Ishikawa (cell line): ENCODE data around the gene C13orf42.

Experiments
- CEBPB ChIP-seq: IDR thresholded peaks from 2 replicates; pipeline ENCODE4 v1.6.1; 2012
- CREB1 ChIP-seq: IDR thresholded peaks from 2 replicates; pipeline ENCODE4 v1.6.1; 2012; ENCODE audit warnings: low read depth
- EGR1 ChIP-seq: IDR thresholded peaks from 2 replicates; pipeline ENCODE4 v1.6.1; 2012
- EP300 ChIP-seq: IDR thresholded peaks from 2 replicates; pipeline ENCODE4 v1.6.1; 2012; ENCODE audit warnings: borderline replicate concordance
- FOXM1 ChIP-seq: IDR thresholded peaks from 2 replicates; pipeline ENCODE4 v1.6.1; 2012; ENCODE audit warnings: low read depth, borderline replicate concordance
- MAX ChIP-seq: IDR thresholded peaks from 2 replicates; pipeline ENCODE4 v1.6.1; 2012
- NFIC ChIP-seq: IDR thresholded peaks from 2 replicates; pipeline ENCODE4 v1.6.1; 2012
- RAD21 ChIP-seq: IDR thresholded peaks from 2 replicates; pipeline ENCODE4 v1.6.1; 2012; ENCODE audit warnings: low read depth
- TAF1 ChIP-seq: IDR thresholded peaks from 2 replicates; pipeline ENCODE4 v1.6.1; 2012; ENCODE audit warnings: low read depth, mild to moderate bottlenecking
- TCF12 ChIP-seq: IDR thresholded peaks from 2 replicates; pipeline ENCODE4 v1.6.1; 2012; ENCODE audit warnings: low read depth
- TEAD4 ChIP-seq: IDR thresholded peaks from 2 replicates; pipeline ENCODE4 v1.6.1; 2012
- YY1 ChIP-seq: IDR thresholded peaks from 2 replicates; pipeline ENCODE4 v1.6.1; 2012; ENCODE audit warnings: low read depth
- ZBTB7A ChIP-seq: IDR thresholded peaks from 2 replicates; pipeline ENCODE4 v1.6.1; 2012; ENCODE audit warnings: low read depth
- TF ChIP-seq, protein P1 (sequence below): IDR thresholded peaks from 2 replicates; pipeline ENCODE4 v1.6.1; 2012; ENCODE audit warnings: low read depth, mild to moderate bottlenecking
- TF ChIP-seq, protein P2 (sequence below): IDR thresholded peaks from 2 replicates; pipeline ENCODE4 v1.6.1; 2012

The C13orf42 gene

GRCh38 chr13:51050021-51050830, 60.8 kb downstream of the C13orf42 start:
- TF ChIP-seq, protein P1, sequence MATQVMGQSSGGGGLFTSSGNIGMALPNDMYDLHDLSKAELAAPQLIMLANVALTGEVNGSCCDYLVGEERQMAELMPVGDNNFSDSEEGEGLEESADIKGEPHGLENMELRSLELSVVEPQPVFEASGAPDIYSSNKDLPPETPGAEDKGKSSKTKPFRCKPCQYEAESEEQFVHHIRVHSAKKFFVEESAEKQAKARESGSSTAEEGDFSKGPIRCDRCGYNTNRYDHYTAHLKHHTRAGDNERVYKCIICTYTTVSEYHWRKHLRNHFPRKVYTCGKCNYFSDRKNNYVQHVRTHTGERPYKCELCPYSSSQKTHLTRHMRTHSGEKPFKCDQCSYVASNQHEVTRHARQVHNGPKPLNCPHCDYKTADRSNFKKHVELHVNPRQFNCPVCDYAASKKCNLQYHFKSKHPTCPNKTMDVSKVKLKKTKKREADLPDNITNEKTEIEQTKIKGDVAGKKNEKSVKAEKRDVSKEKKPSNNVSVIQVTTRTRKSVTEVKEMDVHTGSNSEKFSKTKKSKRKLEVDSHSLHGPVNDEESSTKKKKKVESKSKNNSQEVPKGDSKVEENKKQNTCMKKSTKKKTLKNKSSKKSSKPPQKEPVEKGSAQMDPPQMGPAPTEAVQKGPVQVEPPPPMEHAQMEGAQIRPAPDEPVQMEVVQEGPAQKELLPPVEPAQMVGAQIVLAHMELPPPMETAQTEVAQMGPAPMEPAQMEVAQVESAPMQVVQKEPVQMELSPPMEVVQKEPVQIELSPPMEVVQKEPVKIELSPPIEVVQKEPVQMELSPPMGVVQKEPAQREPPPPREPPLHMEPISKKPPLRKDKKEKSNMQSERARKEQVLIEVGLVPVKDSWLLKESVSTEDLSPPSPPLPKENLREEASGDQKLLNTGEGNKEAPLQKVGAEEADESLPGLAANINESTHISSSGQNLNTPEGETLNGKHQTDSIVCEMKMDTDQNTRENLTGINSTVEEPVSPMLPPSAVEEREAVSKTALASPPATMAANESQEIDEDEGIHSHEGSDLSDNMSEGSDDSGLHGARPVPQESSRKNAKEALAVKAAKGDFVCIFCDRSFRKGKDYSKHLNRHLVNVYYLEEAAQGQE: no peak
- TF ChIP-seq TCF12 (no peak), EP300 (no peak), NFIC (no peak), RAD21 (no peak), ZBTB7A (no peak), CEBPB (no peak), MAX (no peak), TEAD4 (no peak), TAF1 (no peak), EGR1 (no peak), FOXM1 (no peak)

DNA sequence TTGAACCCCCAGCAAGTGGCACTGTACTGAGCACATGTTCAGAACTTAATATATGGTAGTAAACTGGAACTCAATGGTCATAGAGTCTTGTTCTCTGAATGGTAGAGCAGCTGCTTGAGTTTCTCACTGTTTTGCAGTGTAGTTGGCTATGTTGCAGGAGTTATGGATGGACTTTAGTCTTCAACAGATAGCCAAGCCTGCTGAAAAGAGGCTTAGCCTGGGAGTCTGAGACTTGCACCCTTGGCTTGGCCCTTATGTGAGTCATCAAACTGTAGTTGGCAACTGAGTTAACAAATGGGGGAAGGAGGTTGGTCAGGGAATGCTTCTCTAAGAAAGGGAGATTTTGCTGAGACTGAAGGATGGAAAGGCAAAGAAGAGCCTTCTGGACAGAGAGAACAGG, 62.5 kb downstream of the C13orf42 start:
- TF ChIP-seq EP300 (no peak), TEAD4 (no peak), CEBPB (no peak), EGR1 (no peak), MAX (no peak), CREB1 (no peak), TAF1 (no peak), NFIC (no peak), YY1 (no peak), RAD21 (no peak), FOXM1 (no peak), ZBTB7A (no peak), TCF12 (no peak)
- TF ChIP-seq, protein P2, sequence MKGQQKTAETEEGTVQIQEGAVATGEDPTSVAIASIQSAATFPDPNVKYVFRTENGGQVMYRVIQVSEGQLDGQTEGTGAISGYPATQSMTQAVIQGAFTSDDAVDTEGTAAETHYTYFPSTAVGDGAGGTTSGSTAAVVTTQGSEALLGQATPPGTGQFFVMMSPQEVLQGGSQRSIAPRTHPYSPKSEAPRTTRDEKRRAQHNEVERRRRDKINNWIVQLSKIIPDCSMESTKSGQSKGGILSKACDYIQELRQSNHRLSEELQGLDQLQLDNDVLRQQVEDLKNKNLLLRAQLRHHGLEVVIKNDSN: no peak
- TF ChIP-seq, protein P1: no peak

- no peak for TF ChIP-seq EP300
- TF ChIP-seq MAX: no peak
- no peak for TF ChIP-seq TAF1
- TF ChIP-seq, protein P2: no peak
- no peak for TF ChIP-seq CEBPB
- TF ChIP-seq NFIC: no peak
- no peak for TF ChIP-seq CREB1
- TF ChIP-seq YY1: no peak
- TF ChIP-seq FOXM1: no peak
Measured at GRCh38 chr13:51048166-51048461, 63.0 kb downstream of the C13orf42 start.

DNA sequence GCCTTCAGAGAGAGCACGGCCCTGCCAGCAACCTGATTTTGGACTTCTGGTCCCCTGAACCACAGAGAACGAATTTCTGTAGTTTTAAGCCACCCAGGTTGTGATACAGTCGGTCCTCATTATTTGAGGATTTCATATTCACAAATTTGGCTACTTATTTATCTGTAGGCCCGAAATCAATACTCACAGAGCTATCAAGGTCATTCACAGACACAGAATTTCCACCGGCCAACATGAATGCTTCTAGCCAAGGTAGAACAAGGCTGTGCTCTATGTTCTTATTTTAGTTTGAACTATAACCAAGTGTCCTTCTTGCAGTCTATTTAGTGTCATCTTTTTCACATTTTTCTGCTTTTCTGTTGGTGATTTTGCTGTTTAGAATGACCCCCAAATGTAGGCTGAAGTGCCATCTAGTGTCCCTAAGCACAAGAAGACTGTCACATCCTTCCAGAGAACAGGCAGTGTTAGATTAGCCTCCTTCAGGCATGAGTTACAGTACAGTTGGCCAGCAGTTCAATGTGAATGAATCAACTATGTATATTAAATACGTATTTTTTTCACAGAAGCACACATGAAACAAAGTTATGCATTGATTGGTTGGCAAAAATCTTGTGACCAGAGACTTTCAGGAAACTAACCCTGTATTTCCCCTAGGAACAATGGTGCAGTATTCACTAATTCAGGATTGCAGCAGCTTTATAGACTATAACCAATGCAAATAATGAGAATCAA, 63.5 kb downstream of the C13orf42 start:
- TF ChIP-seq EGR1 (no peak), RAD21 (no peak), TCF12 (no peak), ZBTB7A (no peak)
- TF ChIP-seq, protein P2: no peak

GRCh38 chr13:51045451-51045850, 65.6 kb downstream of the C13orf42 start:
- TF ChIP-seq, protein P2: no peak
- no peak for TF ChIP-seq NFIC
- TF ChIP-seq ZBTB7A: no peak
- TF ChIP-seq, protein P1: no peak
- no peak for TF ChIP-seq FOXM1
- TF ChIP-seq TAF1: no peak
- TF ChIP-seq TEAD4: no peak
- TF ChIP-seq MAX: no peak
- no peak for TF ChIP-seq EP300
- TF ChIP-seq TCF12: no peak
- no peak for TF ChIP-seq RAD21
- no peak for TF ChIP-seq YY1
- TF ChIP-seq CEBPB: no peak
- no peak for TF ChIP-seq CREB1
